ENCODE data around the gene DISC1. TPM values are rescaled to one million over a fixed set of nuclear protein-coding genes. Genes with fewer than 3 reads are reported as not detected.

Gene DISC1
- total RNA-seq, 1 experiment from 2014 or later = 1.8 TPM

DNA sequence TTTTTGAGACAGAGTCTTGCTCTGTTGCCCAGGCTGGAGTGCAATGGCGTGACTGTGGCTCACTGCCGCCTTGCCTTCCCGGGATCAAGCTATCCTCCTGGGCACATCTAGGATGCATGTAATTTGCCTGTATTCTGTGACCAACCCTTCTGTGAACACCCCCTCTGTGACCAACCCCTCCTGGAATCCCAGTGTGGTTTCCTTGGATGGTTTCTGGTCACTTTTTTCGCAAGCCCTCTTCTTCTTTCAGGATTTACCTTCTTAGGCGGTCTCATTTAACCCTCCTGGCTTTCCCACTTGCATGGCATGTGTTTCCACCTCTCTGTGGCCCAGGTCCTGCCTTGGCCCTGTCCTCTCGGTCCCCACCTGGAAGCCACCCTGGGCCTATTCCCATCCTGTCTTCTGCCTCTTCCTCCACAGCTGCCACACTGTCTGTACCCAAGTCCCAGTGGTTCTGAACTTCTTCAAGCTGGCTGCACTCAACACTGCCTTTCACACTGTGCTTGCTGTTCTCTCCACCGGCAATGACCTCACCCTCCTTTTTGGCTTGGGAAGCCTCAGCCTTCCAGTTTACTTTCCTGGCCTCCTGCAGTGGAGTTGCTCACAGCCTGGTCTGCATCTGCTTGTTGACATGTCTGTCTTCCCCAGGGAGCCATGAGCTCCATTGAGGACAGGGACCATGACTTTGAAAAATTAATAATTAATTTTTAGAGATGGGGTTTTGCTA is 57.0 kb downstream of the DISC1 start:
- no peaks in the 10 kb centered on the region for H3K27me3 ChIP-seq (replicated peaks; ENCODE audit: insufficient read depth, low read depth, low read length, poor library complexity)
- no peak overlapping the region for H3K4me3 ChIP-seq (ENCODE audit: low read depth, low read length, poor library complexity, severe bottlenecking)
- H3K9me3 ChIP-seq (ENCODE audit: low read depth, low read length, poor library complexity, severe bottlenecking) = no peaks in the 10 kb centered on the region
- ChIA-PET CTCF (no interaction called here), POLR2A (ENCODE audit: low non-redundant PET) (no interaction called here)
- TF ChIP-seq, protein P1, sequence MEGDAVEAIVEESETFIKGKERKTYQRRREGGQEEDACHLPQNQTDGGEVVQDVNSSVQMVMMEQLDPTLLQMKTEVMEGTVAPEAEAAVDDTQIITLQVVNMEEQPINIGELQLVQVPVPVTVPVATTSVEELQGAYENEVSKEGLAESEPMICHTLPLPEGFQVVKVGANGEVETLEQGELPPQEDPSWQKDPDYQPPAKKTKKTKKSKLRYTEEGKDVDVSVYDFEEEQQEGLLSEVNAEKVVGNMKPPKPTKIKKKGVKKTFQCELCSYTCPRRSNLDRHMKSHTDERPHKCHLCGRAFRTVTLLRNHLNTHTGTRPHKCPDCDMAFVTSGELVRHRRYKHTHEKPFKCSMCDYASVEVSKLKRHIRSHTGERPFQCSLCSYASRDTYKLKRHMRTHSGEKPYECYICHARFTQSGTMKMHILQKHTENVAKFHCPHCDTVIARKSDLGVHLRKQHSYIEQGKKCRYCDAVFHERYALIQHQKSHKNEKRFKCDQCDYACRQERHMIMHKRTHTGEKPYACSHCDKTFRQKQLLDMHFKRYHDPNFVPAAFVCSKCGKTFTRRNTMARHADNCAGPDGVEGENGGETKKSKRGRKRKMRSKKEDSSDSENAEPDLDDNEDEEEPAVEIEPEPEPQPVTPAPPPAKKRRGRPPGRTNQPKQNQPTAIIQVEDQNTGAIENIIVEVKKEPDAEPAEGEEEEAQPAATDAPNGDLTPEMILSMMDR (conservative IDR thresholded peaks at IDR 0.05; ENCODE audit: low read depth, low read length) = no peak
- TF ChIP-seq EZH2 (IDR thresholded peaks at IDR 0.05; ENCODE audit: borderline replicate concordance, low read depth, low read length, poor library complexity, severe bottlenecking) = no peak
- DNase-seq (ENCODE audit: low spot score) = no peak
- no peak overlapping the region for H3K27ac ChIP-seq (ENCODE audit: low read depth, low read length, poor library complexity, severe bottlenecking)
- intact Hi-C loops (cut with micrococcal nuclease; ENCODE audit: unreplicated experiment) = no loop called here
- peaks cover 2% of the 10 kb centered on the region for H3K4me1 ChIP-seq (ENCODE audit: insufficient read depth, low read length, poor library complexity, severe bottlenecking)
- no peaks in the 10 kb centered on the region for H3K36me3 ChIP-seq (ENCODE audit: insufficient read depth, low read length, poor library complexity, severe bottlenecking)
- BruUV-seq (replicated peaks) = no TSS peak

DNA sequence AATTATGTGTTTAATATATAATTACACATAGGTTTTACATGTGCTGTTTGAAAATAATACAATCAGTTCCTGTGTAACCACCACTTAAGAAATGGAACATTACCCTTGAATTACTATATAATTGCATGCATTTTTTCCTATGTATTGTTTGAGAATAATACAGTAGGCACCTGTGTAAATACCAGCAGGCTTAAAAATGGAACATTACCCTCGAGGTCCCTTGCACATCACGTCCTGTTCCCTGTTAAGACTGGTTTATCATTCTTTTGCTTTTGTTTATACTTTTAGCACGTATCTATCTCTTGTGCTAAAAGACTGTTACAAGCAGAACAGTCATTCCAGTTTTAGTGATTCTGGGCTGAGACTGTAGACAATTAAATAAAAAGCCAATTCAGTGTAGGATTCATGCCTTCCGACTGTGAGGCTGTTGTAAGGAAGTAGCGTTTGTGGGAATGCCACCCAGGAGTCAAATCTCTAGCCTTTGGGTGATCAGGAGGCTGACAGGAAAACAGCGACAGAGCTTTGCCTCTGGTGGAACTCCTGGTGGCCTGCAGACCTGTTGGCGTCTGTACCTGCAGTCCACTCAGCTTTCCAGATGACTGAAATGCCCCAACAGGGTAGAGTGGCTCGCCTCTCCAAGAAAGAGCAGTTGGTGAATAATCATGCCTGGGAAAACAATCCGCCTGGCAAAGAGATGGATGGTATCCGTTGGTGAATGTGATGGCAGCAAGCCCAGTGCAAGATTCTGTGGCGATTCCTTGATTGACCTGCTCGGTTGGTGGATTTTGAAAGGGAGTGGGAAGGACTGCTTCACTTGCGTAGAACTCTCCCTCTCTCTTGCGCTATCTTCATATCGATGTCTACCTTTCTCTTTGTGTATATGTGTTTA is 58.0 kb downstream of the DISC1 start:
- BruUV-seq (replicated peaks) = no TSS peak
- Histone ChIP-seq H3K9me3 (ENCODE audit: low read depth, low read length, poor library complexity, severe bottlenecking) (no peaks in the 10 kb centered on the region), H3K27ac (ENCODE audit: low read depth, low read length, poor library complexity, severe bottlenecking) (no peak overlapping the region), H3K27me3 (replicated peaks; ENCODE audit: insufficient read depth, low read depth, low read length, poor library complexity) (no peaks in the 10 kb centered on the region), H3K4me1 (ENCODE audit: insufficient read depth, low read length, poor library complexity, severe bottlenecking) (no peaks in the 10 kb centered on the region), H3K36me3 (ENCODE audit: insufficient read depth, low read length, poor library complexity, severe bottlenecking) (no peaks in the 10 kb centered on the region), H3K4me3 (ENCODE audit: low read depth, low read length, poor library complexity, severe bottlenecking) (no peak overlapping the region)
- no peak for DNase-seq (ENCODE audit: low spot score)
- intact Hi-C loops (cut with micrococcal nuclease; ENCODE audit: unreplicated experiment) = no loop called here
- ChIA-PET CTCF (no interaction called here), POLR2A (ENCODE audit: low non-redundant PET) (no interaction called here)
- TF ChIP-seq EZH2 (IDR thresholded peaks at IDR 0.05; ENCODE audit: borderline replicate concordance, low read depth, low read length, poor library complexity, severe bottlenecking) = no peak
- TF ChIP-seq, protein P1 (conservative IDR thresholded peaks at IDR 0.05; ENCODE audit: low read depth, low read length) = no peak

DNA sequence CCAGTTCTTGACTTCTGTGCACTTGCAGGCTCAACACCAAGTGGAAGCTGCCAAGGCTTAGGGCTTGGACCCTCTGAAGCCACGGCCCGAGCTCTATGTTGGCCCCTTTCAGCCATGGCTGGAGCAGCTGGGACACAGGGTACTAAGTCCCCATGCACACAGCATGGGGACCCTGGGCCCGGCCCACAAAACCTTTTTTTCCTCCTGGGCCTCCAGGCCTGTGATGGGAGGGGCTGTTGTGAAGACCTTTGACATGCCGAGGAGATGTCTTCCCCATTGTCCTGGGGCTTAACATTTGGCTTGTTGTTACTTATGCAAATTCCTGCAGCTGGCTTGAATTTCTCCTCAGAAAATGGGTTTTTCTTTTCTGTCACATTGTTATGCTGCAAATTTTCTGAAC is 59.8 kb downstream of the DISC1 start:
- no peaks in the 10 kb centered on the region for H3K9me3 ChIP-seq (ENCODE audit: low read depth, low read length, poor library complexity, severe bottlenecking)
- H3K27ac ChIP-seq (ENCODE audit: low read depth, low read length, poor library complexity, severe bottlenecking) = no peak overlapping the region
- H3K4me1 ChIP-seq (ENCODE audit: insufficient read depth, low read length, poor library complexity, severe bottlenecking) = no peaks in the 10 kb centered on the region
- ChIA-PET CTCF (no interaction called here), POLR2A (ENCODE audit: low non-redundant PET) (no interaction called here)
- no TSS peak for BruUV-seq (replicated peaks)
- intact Hi-C loops (cut with micrococcal nuclease; ENCODE audit: unreplicated experiment) = no loop called here
- no peak for TF ChIP-seq EZH2 (IDR thresholded peaks at IDR 0.05; ENCODE audit: borderline replicate concordance, low read depth, low read length, poor library complexity, severe bottlenecking)
- TF ChIP-seq, protein P1 (conservative IDR thresholded peaks at IDR 0.05; ENCODE audit: low read depth, low read length) = no peak
- DNase-seq (ENCODE audit: low spot score) = no peak
- no peak overlapping the region for H3K4me3 ChIP-seq (ENCODE audit: low read depth, low read length, poor library complexity, severe bottlenecking)
- no peaks in the 10 kb centered on the region for H3K36me3 ChIP-seq (ENCODE audit: insufficient read depth, low read length, poor library complexity, severe bottlenecking)
- no peaks in the 10 kb centered on the region for H3K27me3 ChIP-seq (replicated peaks; ENCODE audit: insufficient read depth, low read depth, low read length, poor library complexity)
